B cell (primary cell): ENCODE data around the gene PPARD. TPM values are rescaled to one million over a fixed set of nuclear protein-coding genes. Genes with fewer than 3 reads are reported as not detected.

Experiments used
- ATAC-seq: fragments of 200-7000 bp; cut with Tn5 transposase; one replicate; pipeline ENCODE4 v1.10.0; 2021; ENCODE audit warnings: low read depth, mild to moderate bottlenecking, moderate number of reproducible peaks, moderate library complexity
- CTCF ChIA-PET: fragments of 350-600 bp; sonication (Branson Sonifier 250); formaldehyde crosslinking; loops from one replicate; lab custom pipeline; 2021; ENCODE audit warnings: antibody characterized with exemption, inconsistent platforms; lab: Charles Lee
- POLR2A ChIA-PET: fragments of 350-600 bp; sonication (Branson Sonifier 250); formaldehyde crosslinking; loops from one replicate; lab custom pipeline; 2021; ENCODE audit warnings: antibody characterized with exemption; lab: Charles Lee
- DNase-seq: peaks from one replicate; pipeline ENCODE4 v3.0.0; 2013
- H2AFZ ChIP-seq: 2 replicates; pipeline ENCODE4 v1.6.1; 2012; ENCODE audit warnings: mild to moderate bottlenecking, low read depth, low read length; ENCODE audit not compliant: insufficient read depth, poor library complexity, severe bottlenecking
- H3K27ac ChIP-seq, 2 donors: 1 replicate in 1 of 2; 2 replicates in 1 of 2; pipeline ENCODE4 v1.5.1; 2012 to 2013; ENCODE audit warnings: low read length in 2 of 2, mild to moderate bottlenecking in 2 of 2, moderate library complexity in 1 of 2
- H3K27me3 ChIP-seq, 4 experiments: fragments of 200-600 bp in 1 of 4; sonication (generic) in 1 of 4; replicated peaks in 1 of 4; 1 replicate in 2 of 4; 2 replicates in 2 of 4; pipeline versions ENCODE4 v1.6.1 to v1.7.0; 2013 to 2016; ENCODE audit warnings: low read length in 3 of 4, mild to moderate bottlenecking in 2 of 4, mixed read lengths in 1 of 4, moderate library complexity in 1 of 4; ENCODE audit not compliant: insufficient read depth in 4 of 4, control insufficient read depth in 3 of 4; ENCODE audit errors: control extremely low read depth in 1 of 4
- H3K36me3 ChIP-seq, 2 experiments: replicated peaks in 1 of 2; 1 replicate in 1 of 2; 2 replicates in 1 of 2; pipeline versions ENCODE4 v1.6.1 to v1.7.1; 2013; ENCODE audit warnings: low read length in 1 of 2; ENCODE audit not compliant: insufficient read depth in 2 of 2, control insufficient read depth in 1 of 2; ENCODE audit errors: control extremely low read depth in 1 of 2, extremely low read depth in 1 of 2
- H3K4me1 ChIP-seq, 2 donors: fragments of 200-600 bp in 1 of 2; sonication (generic) in 1 of 2; 1 replicate in 1 of 2; 2 replicates in 1 of 2; pipeline versions ENCODE4 v1.5.1 to v1.6.1; 2013 to 2017; ENCODE audit warnings: low read length in 2 of 2; ENCODE audit not compliant: control insufficient read depth in 2 of 2, insufficient read depth in 2 of 2
- H3K4me2 ChIP-seq: replicated peaks from 2 replicates; pipeline ENCODE3; 2012; ENCODE audit warnings: mild to moderate bottlenecking, low read depth, low read length; ENCODE audit not compliant: poor library complexity, severe bottlenecking
- H3K4me3 ChIP-seq, 5 experiments: fragments of 200-600 bp in 1 of 5; sonication (generic) in 1 of 5; 1 replicate in 3 of 5; 2 replicates in 2 of 5; pipeline versions ENCODE4 v1.5.1 to v1.7.0; 2011 to 2016; ENCODE audit warnings: low read length in 4 of 5, mild to moderate bottlenecking in 4 of 5, low read depth in 2 of 5, control low read depth in 1 of 5, moderate library complexity in 1 of 5; ENCODE audit not compliant: insufficient read depth in 1 of 5; ENCODE audit errors: control extremely low read depth in 1 of 5, extremely low read depth in 1 of 5
- H3K79me2 ChIP-seq: fragments of 200-600 bp; sonication (generic); one replicate; pipeline ENCODE4 v1.6.0; 2016; ENCODE audit warnings: low read length; ENCODE audit not compliant: control insufficient read depth, insufficient read depth
- H3K9ac ChIP-seq: fragments of 200-600 bp; sonication (generic); 2 replicates; pipeline ENCODE4 v1.6.1; 2017; ENCODE audit warnings: mild to moderate bottlenecking, low read length, moderate library complexity
- H3K9me3 ChIP-seq, 3 donors: one replicate each; pipeline versions ENCODE4 v1.6.1 to v1.7.1; 2013; ENCODE audit warnings: low read length in 2 of 3; ENCODE audit not compliant: control insufficient read depth in 2 of 3, insufficient read depth in 1 of 3; ENCODE audit errors: control extremely low read depth in 1 of 3
- H4K20me1 ChIP-seq: 2 replicates; pipeline ENCODE4 v1.6.0; 2012; ENCODE audit warnings: mild to moderate bottlenecking, low read length; ENCODE audit not compliant: insufficient read depth, control insufficient read depth, poor library complexity, severe bottlenecking
- H3K27ac Mint-ChIP-seq: one replicate; pipeline ENCODE4 v1.8.0; 2021; ENCODE audit warnings: mixed read lengths
- H3K27me3 Mint-ChIP-seq: one replicate; pipeline ENCODE4 v1.8.0; 2021; ENCODE audit warnings: mixed read lengths
- H3K4me1 Mint-ChIP-seq: one replicate; pipeline ENCODE4 v1.8.0; 2021; ENCODE audit warnings: mixed read lengths
- H3K4me3 Mint-ChIP-seq: one replicate; pipeline ENCODE4 v1.8.0; 2021; ENCODE audit warnings: mixed read lengths
- H3K9me3 Mint-ChIP-seq: one replicate; pipeline ENCODE4 v1.8.0; 2022; ENCODE audit warnings: mixed read lengths; ENCODE audit not compliant: insufficient read depth
- EZH2 ChIP-seq: IDR thresholded peaks from 2 replicates; pipeline ENCODE4 v1.6.1; 2012; ENCODE audit warnings: borderline replicate concordance, low read depth, mild to moderate bottlenecking, moderate library complexity, low read length; ENCODE audit not compliant: insufficient read depth, poor library complexity, severe bottlenecking
- WGBS: methylation state at CpG from one replicate; pipeline ENCODE4 v1.1.5; 2013; ENCODE audit warnings: missing lambda C conversion rate; ENCODE audit not compliant: insufficient coverage; 5-methylcytosine and 5-hydroxymethylcytosine counted together
- intact Hi-C: fragments of 100-400 bp; cut with micrococcal nuclease; formaldehyde crosslinking; loops from one replicate; pipeline ENCODE4 v1.10.0; 2022
- polyA plus RNA-seq: library from polyadenylated mRNA; depleted of rRNA; stranded (reverse); fragments of >200 nt; gene quantifications from 2 replicates; pipeline ENCODE4 v1.2.3, GENCODE V29; 2012
- total RNA-seq, 2 donors: library from RNA; stranded (reverse); fragments of 120-200 nt in 1 of 2; gene quantifications; 1 replicate in 1 of 2; 2 replicates in 1 of 2; pipeline versions ENCODE4 v1.2.3 to v1.2.4, GENCODE V29; 2013 to 2022
- TF ChIP-seq, protein P1 (sequence below): fragments of 200-600 bp; IDR thresholded peaks from one replicate; pipeline ENCODE4 v1.8.0; 2022; ENCODE audit warnings: antibody characterized with exemption, mild to moderate bottlenecking

Gene PPARD
- total and polyA plus RNA-seq, 2 donors (not counting 1 experiment from before 2014, with no cell fraction given): 37.9 to 38.9 TPM

DNA sequence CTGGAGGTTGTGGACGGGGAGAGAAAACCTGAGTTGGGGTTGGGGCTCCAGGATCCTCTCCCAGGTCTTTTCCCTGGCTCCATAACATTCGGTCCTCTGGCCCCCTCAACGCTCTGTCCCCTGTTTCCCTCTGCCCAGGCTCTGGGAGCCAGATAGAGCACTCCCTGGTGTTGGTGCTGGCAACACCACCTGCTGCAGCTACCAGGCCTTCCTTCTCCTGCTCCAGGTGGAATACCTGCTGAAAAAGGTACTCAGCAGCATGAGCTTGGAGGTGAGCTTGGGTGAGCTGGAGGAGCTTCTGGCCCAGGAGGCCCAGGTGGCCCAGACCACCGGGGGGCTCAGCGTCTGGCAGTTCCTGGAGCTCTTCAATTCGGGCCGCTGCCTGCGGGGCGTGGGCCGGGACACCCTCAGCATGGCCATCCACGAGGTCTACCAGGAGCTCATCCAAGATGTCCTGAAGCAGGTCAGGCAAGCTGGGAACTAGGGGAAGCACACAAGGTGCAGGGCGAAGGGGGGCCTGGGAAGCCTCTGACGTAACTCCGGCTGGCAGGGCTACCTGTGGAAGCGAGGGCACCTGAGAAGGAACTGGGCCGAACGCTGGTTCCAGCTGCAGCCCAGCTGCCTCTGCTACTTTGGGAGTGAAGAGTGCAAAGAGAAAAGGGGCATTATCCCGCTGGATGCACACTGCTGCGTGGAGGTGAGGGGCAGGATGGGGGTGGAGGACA, 30.1 kb upstream of the PPARD start:
- Histone ChIP-seq H3K4me1 (peaks cover 41 to 44% of the 10 kb centered on the region in 2 donors), H3K9me3 (no peaks in the 10 kb centered on the region), H3K4me2 (peak overlapping the region; percentile 74), H3K4me3 (peak overlapping the region in 4 of 5 experiments; percentile 16 to 48 (median 44)), H3K27ac (peak overlapping the region; percentile 78 to 89), H3K9ac (peak overlapping the region; percentile 60), H4K20me1 (peaks cover 3% of the 10 kb centered on the region), H3K36me3 (peaks cover 0 to 59% of the 10 kb centered on the region in 2 experiments), H2AFZ (peak overlapping the region; percentile 70), H3K27me3 (no peaks in the 10 kb centered on the region), H3K79me2 (peaks cover 94% of the 10 kb centered on the region)
- ATAC-seq (no peak), DNase-seq (no peak)
- WGBS: 96% methylated on average over 18 of the region's 19 CpGs
- Mint-ChIP-seq H3K27ac (peak overlapping the region; percentile 99), H3K27me3 (no peaks in the 10 kb centered on the region), H3K4me3 (peak overlapping the region; percentile 81), H3K9me3 (no peaks in the 10 kb centered on the region), H3K4me1 (peaks cover 68% of the 10 kb centered on the region)
- intact Hi-C loops: no loop called here
- ChIA-PET CTCF (interaction anchor here (0.8 to 9.7 kb wide), 7 partner anchors 9 to 137 kb away, joined by 3 to 87 read pairs (median 9); partner anchors contain the start of gene DEF6), POLR2A (interaction anchor here (1.1 to 1.4 kb wide), 2 partner anchors 9 to 10 kb away, joined by 3 to 7 read pairs; no protein-coding TSS in a partner anchor)
- TF ChIP-seq, protein P1, sequence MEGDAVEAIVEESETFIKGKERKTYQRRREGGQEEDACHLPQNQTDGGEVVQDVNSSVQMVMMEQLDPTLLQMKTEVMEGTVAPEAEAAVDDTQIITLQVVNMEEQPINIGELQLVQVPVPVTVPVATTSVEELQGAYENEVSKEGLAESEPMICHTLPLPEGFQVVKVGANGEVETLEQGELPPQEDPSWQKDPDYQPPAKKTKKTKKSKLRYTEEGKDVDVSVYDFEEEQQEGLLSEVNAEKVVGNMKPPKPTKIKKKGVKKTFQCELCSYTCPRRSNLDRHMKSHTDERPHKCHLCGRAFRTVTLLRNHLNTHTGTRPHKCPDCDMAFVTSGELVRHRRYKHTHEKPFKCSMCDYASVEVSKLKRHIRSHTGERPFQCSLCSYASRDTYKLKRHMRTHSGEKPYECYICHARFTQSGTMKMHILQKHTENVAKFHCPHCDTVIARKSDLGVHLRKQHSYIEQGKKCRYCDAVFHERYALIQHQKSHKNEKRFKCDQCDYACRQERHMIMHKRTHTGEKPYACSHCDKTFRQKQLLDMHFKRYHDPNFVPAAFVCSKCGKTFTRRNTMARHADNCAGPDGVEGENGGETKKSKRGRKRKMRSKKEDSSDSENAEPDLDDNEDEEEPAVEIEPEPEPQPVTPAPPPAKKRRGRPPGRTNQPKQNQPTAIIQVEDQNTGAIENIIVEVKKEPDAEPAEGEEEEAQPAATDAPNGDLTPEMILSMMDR: no peak
- no peak for TF ChIP-seq EZH2

DNA sequence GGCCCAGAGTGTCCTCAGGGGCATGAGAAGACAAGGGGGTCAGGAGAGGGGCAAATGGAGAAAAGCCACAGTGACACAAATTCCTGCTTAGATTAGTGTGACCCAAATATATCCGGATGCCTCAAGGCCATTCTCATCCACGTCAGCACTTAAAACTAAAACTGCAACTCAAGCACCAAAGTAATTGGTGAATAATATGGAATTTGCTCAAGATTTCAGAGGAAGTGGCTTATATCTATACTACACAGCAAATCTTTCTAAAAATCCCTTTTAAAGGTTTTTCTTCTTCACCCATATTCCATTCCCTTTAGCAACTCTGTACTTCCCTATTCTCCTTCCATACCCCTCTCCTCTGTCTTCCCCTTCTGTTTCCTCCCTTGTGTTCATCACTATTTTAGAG, 29.6 kb upstream of the PPARD start:
- Histone ChIP-seq H3K4me1 (peaks cover 41 to 44% of the 10 kb centered on the region in 2 donors), H3K79me2 (peaks cover 94% of the 10 kb centered on the region), H3K4me2 (peak overlapping the region; percentile 74), H3K4me3 (no peak overlapping the region), H3K9ac (no peak overlapping the region), H2AFZ (no peak overlapping the region), H3K36me3 (peaks cover 0 to 64% of the 10 kb centered on the region in 2 experiments), H3K9me3 (no peaks in the 10 kb centered on the region), H3K27me3 (no peaks in the 10 kb centered on the region), H4K20me1 (peaks cover 9% of the 10 kb centered on the region), H3K27ac (peak overlapping the region in 1 of 2 donors; percentile 89)
- TF ChIP-seq, protein P1: no peak
- TF ChIP-seq EZH2: no peak
- Mint-ChIP-seq H3K4me1 (peaks cover 64% of the 10 kb centered on the region), H3K27me3 (no peaks in the 10 kb centered on the region), H3K4me3 (peak overlapping the region; percentile 61), H3K9me3 (no peaks in the 10 kb centered on the region), H3K27ac (peak overlapping the region; percentile 99)
- intact Hi-C loops: no loop called here
- no peak for DNase-seq
- ATAC-seq: no peak
- WGBS: 0% methylated on average over 1 of the region's 2 CpGs
- ChIA-PET CTCF (interaction anchor here (1.3 to 9.7 kb wide), 4 partner anchors 10 to 16 kb away, joined by 4 to 87 read pairs (median 11); partner anchors contain the start of gene DEF6), POLR2A (no interaction called here)
